Fibroblast of the aortic adventitia (primary cell): ENCODE results near the gene MXI1. TPM values are rescaled to one million over a fixed set of nuclear protein-coding genes. Genes with fewer than 3 reads are reported as not detected.
"Not testable (repeated sequence)": the region's sequence is repeated elsewhere in the genome, so short reads cannot be mapped to it uniquely, and the experiment has no call there.

Experiments used
- DNase-seq: peaks from one replicate; pipeline ENCODE4 v3.0.0-alpha.2; 2010; ENCODE audit warnings: low read depth
- H3K4me3 ChIP-seq: 2 replicates; pipeline ENCODE4 v1.5.1; 2011; ENCODE audit warnings: low read depth, mild to moderate bottlenecking, control low read depth, low read length, moderate library complexity
- CTCF ChIP-seq: IDR thresholded peaks from 2 replicates; pipeline ENCODE4 v1.5.1; 2011; ENCODE audit warnings: mild to moderate bottlenecking, low read length, control low read depth, inconsistent platforms; ENCODE audit not compliant: insufficient read depth
- total RNA-seq: library from RNA; depleted of rRNA; stranded (reverse); fragments of >200 nt; gene quantifications from 2 replicates; pipeline ENCODE4 v1.2.3, GENCODE V29; 2012; ENCODE audit warnings: low replicate concordance

The MXI1 gene
- total RNA-seq, 1 donor = 20.3 TPM

- TF ChIP-seq CTCF = no peak
- DNase-seq = no peak
- no peak overlapping the region for H3K4me3 ChIP-seq
Measured at GRCh38 chr10:110237894-110238480, 30.6 kb downstream of the MXI1 start.

GRCh38 chr10:110239892-110240291 lies 32.5 kb downstream of the MXI1 start:
- DNase-seq = no peak
- H3K4me3 ChIP-seq = no peak overlapping the region
- no peak for TF ChIP-seq CTCF

- no peak for TF ChIP-seq CTCF
- no peak overlapping the region for H3K4me3 ChIP-seq
- no peak for DNase-seq
Measured at GRCh38 chr10:110241407-110241806, 34.0 kb downstream of the MXI1 start.

GRCh38 chr10:110241841-110242240 lies 34.4 kb downstream of the MXI1 start:
- no peak for TF ChIP-seq CTCF
- DNase-seq = no peak
- no peak overlapping the region for H3K4me3 ChIP-seq

- no peak overlapping the region for H3K4me3 ChIP-seq
- DNase-seq = no peak
- no peak for TF ChIP-seq CTCF
Measured at GRCh38 chr10:110242511-110242910, 35.1 kb downstream of the MXI1 start.

- no peak for TF ChIP-seq CTCF
- DNase-seq = no peak
- no peak overlapping the region for H3K4me3 ChIP-seq
Measured at GRCh38 chr10:110244550-110244949, 37.1 kb downstream of the MXI1 start.

GRCh38 chr10:110247833-110248232 lies 40.4 kb downstream of the MXI1 start:
- DNase-seq, H3K4me3 ChIP-seq: not testable (repeated sequence)

- DNase-seq, H3K4me3 ChIP-seq: not testable (repeated sequence)
Measured at GRCh38 chr10:110249489-110249888, 42.1 kb downstream of the MXI1 start.

GRCh38 chr10:110251392-110251791 lies 44.0 kb downstream of the MXI1 start:
- not testable (repeated sequence) for H3K4me3 ChIP-seq, DNase-seq
